HCT116 (cell line): Measurements from ENCODE around the gene LCN10. TPM values are rescaled to one million over a fixed set of nuclear protein-coding genes. Genes with fewer than 3 reads are reported as not detected.

Experiments
- ATAC-seq: fragments of 200-7000 bp; cut with Tn5 transposase; 2 replicates; pipeline ENCODE4 v1.9.1; 2020; ENCODE audit warnings: mild to moderate bottlenecking, moderate library complexity
- BruUV-seq: library from RNA; stranded (reverse); fragments of 400-500 nt; replicated peaks from 2 replicates; lab custom pipeline; 2021; lab: Mats Ljungman, UMichigan
- CTCF ChIA-PET: fragments of 300-600 bp; sonication (Branson Sonifier 250); formaldehyde crosslinking; loops from one replicate; lab custom pipeline; 2021; ENCODE audit warnings: antibody characterized with exemption; lab: Charles Lee
- POLR2A ChIA-PET: fragments of 300-600, 350-600 bp; sonication (Branson Sonifier 250); formaldehyde crosslinking; loops from one replicate; lab custom pipeline; 2021; ENCODE audit warnings: antibody characterized with exemption; lab: Charles Lee
- RAD21 ChIA-PET, 2 experiments: fragments of 300-600 bp; sonication (Branson Sonifier 250); formaldehyde crosslinking; loops; one replicate each; lab custom pipeline; 2023; ENCODE audit warnings: low total read pairs in 2 of 2; ENCODE audit not compliant: uncharacterized antibody in 2 of 2, unreplicated experiment in 2 of 2, low non-redundant PET in 1 of 2; lab: Charles Lee
- DNase-seq: peaks from one replicate; pipeline ENCODE4 v3.0.0-alpha.2; 2010; ENCODE audit warnings: low read depth, low spot score
- H2AFZ ChIP-seq: fragments of 200-600 bp; shearing (Covaris generic), sonication (generic); 2 replicates; pipeline ENCODE4 v1.6.1; 2017; ENCODE audit warnings: low read depth, mixed run types, mixed read lengths, antibody characterized with exemption, low read length; ENCODE audit not compliant: poor library complexity, severe bottlenecking
- H3K27ac ChIP-seq: 2 replicates; pipeline ENCODE4 v1.5.1; 2012; ENCODE audit warnings: low read depth, low read length
- H3K27me3 ChIP-seq: fragments of 200-600 bp; sonication (generic); 2 replicates; pipeline ENCODE4 v1.6.1; 2016; ENCODE audit warnings: mixed run types, low read length, mixed read lengths; ENCODE audit not compliant: insufficient read depth
- H3K36me3 ChIP-seq, 2 experiments: fragments of 200-500 bp in 1 of 2; fragments of 200-600 bp in 1 of 2; sonication (Bioruptor generic) in 1 of 2; sonication (generic) in 1 of 2; 2 replicates each; pipeline versions ENCODE4 v1.5.1 to v1.6.1; 2014 to 2016; ENCODE audit warnings: low read length in 2 of 2, inconsistent platforms in 1 of 2, mixed read lengths in 1 of 2, mixed run types in 1 of 2; ENCODE audit not compliant: insufficient read depth in 2 of 2, control insufficient read depth in 1 of 2
- H3K4me1 ChIP-seq, 2 experiments: fragments of 200-600 bp in 1 of 2; sonication (generic) in 1 of 2; 2 replicates each; pipeline versions ENCODE4 v1.5.1 to v1.6.1; 2012 to 2017; ENCODE audit warnings: low read length in 2 of 2, inconsistent platforms in 1 of 2, mild to moderate bottlenecking in 1 of 2, mixed read lengths in 1 of 2, mixed run types in 1 of 2, moderate library complexity in 1 of 2; ENCODE audit not compliant: insufficient read depth in 2 of 2, control insufficient read depth in 1 of 2
- H3K4me2 ChIP-seq: fragments of 200-600 bp; sonication (generic); 2 replicates; pipeline ENCODE4 v1.6.1; 2017; ENCODE audit warnings: mixed run types, low read length, mixed read lengths
- H3K4me3 ChIP-seq, 2 experiments: fragments of 200-600 bp in 1 of 2; sonication (generic) in 1 of 2; replicated peaks in 1 of 2; 2 replicates each; pipeline ENCODE4 v1.5.1; 2011 to 2016; ENCODE audit warnings: low read length in 2 of 2, control low read depth in 1 of 2, low read depth in 1 of 2, mild to moderate bottlenecking in 1 of 2, mixed read lengths in 1 of 2, mixed run types in 1 of 2
- H3K79me2 ChIP-seq: fragments of 200-600 bp; sonication (generic); 2 replicates; pipeline ENCODE4 v1.6.1; 2017; ENCODE audit warnings: mild to moderate bottlenecking, mixed run types, low read length, moderate library complexity, mixed read lengths; ENCODE audit not compliant: insufficient read depth
- H3K9ac ChIP-seq: fragments of 200-600 bp; sonication (generic); 2 replicates; pipeline ENCODE4 v1.6.1; 2016; ENCODE audit warnings: low read length, mixed read lengths
- H3K9me2 ChIP-seq: fragments of 200-600 bp; sonication (generic), shearing (Covaris generic); 2 replicates; pipeline ENCODE4 v1.6.1; 2017; ENCODE audit warnings: mixed run types, mild to moderate bottlenecking, moderate library complexity; ENCODE audit not compliant: insufficient read depth
- H3K9me3 ChIP-seq, 2 experiments: fragments of 200-500 bp in 1 of 2; fragments of 200-600 bp in 1 of 2; sonication (Bioruptor generic) in 1 of 2; sonication (generic) in 1 of 2; 2 replicates each; pipeline ENCODE4 v1.6.1; 2014 to 2017; ENCODE audit warnings: low read length in 2 of 2, mixed read lengths in 2 of 2, inconsistent platforms in 1 of 2, low read depth in 1 of 2, mild to moderate bottlenecking in 1 of 2, mixed run types in 1 of 2, moderate library complexity in 1 of 2; ENCODE audit not compliant: control insufficient read depth in 1 of 2, insufficient read depth in 1 of 2
- H4K20me1 ChIP-seq: fragments of 200-600 bp; sonication (generic), shearing (Covaris generic); 2 replicates; pipeline ENCODE4 v1.6.1; 2017; ENCODE audit warnings: mixed run types, mild to moderate bottlenecking, moderate library complexity; ENCODE audit not compliant: insufficient read depth
- CBX3 ChIP-seq: IDR thresholded peaks from 2 replicates; pipeline ENCODE4 v1.6.1; 2012; ENCODE audit warnings: low read depth
- CEBPB ChIP-seq: IDR thresholded peaks from 2 replicates; pipeline ENCODE4 v1.6.1; 2012; ENCODE audit warnings: low read depth
- EGR1 ChIP-seq: IDR thresholded peaks from 2 replicates; pipeline ENCODE4 v1.6.1; 2012; ENCODE audit warnings: low read depth
- EZH2 ChIP-seq: fragments of 200-600 bp; sonication (generic); IDR thresholded peaks from 2 replicates; pipeline ENCODE4 v1.6.1; 2017; ENCODE audit warnings: antibody characterized with exemption, mixed run types
- EZH2phosphoT487 ChIP-seq: fragments of 200-600 bp; IDR thresholded peaks from 2 replicates; pipeline ENCODE4 v1.6.1; 2018; ENCODE audit warnings: antibody characterized with exemption, borderline replicate concordance
- FOSL1 ChIP-seq: IDR thresholded peaks from 2 replicates; pipeline ENCODE4 v1.6.1; 2012; ENCODE audit warnings: low read depth
- JUND ChIP-seq: IDR thresholded peaks from 2 replicates; pipeline ENCODE4 v1.6.1; 2012
- MAX ChIP-seq: IDR thresholded peaks from 2 replicates; pipeline ENCODE4 v1.6.1; 2012
- POLR2AphosphoS5 ChIP-seq: IDR thresholded peaks from 2 replicates; pipeline ENCODE4 v1.6.1; 2011; ENCODE audit warnings: mild to moderate bottlenecking, low read depth, low read length, moderate library complexity
- RAD21 ChIP-seq: IDR thresholded peaks from 2 replicates; pipeline ENCODE4 v1.6.1; 2012; ENCODE audit warnings: low read depth, mild to moderate bottlenecking
- REST ChIP-seq: IDR thresholded peaks from 2 replicates; pipeline ENCODE4 v1.6.1; 2012; ENCODE audit warnings: low read depth
- SIN3A ChIP-seq: IDR thresholded peaks from 2 replicates; pipeline ENCODE4 v1.6.1; 2012; ENCODE audit warnings: low read depth
- SP1 ChIP-seq: IDR thresholded peaks from 2 replicates; pipeline ENCODE4 v1.6.1; 2012; ENCODE audit warnings: low read depth
- SRF ChIP-seq: IDR thresholded peaks from 2 replicates; pipeline ENCODE4 v1.6.1; 2012; ENCODE audit warnings: low read depth
- TCF7L2 ChIP-seq: IDR thresholded peaks from 2 replicates; pipeline ENCODE4 v1.7.0; 2011; ENCODE audit warnings: borderline replicate concordance, inconsistent platforms; ENCODE audit not compliant: insufficient read depth, insufficient read length; ENCODE audit errors: extremely low read depth
- YY1 ChIP-seq: IDR thresholded peaks from 2 replicates; pipeline ENCODE4 v1.6.1; 2011; ENCODE audit warnings: low read length, low read depth, moderate library complexity, mild to moderate bottlenecking; ENCODE audit not compliant: insufficient replicate concordance; ENCODE audit errors: extremely low read depth
- ZFX ChIP-seq: fragments of 450-650 bp; IDR thresholded peaks from 2 replicates; pipeline ENCODE4 v1.6.1; 2017
- intact Hi-C: fragments of 100-400 bp; cut with micrococcal nuclease; formaldehyde crosslinking; loops from 2 replicates; pipeline ENCODE4 v1.10.0; 2022
- total RNA-seq: library from RNA; stranded (reverse); gene quantifications from one replicate; pipeline ENCODE4 v1.2.1, GENCODE V29; 2021; ENCODE audit not compliant: unreplicated experiment
- TF ChIP-seq, protein P1 (sequence below): IDR thresholded peaks from 2 replicates; pipeline ENCODE4 v1.6.1; 2012
- TF ChIP-seq, protein P2 (sequence below): IDR thresholded peaks from 2 replicates; pipeline ENCODE4 v1.6.1; 2011; ENCODE audit warnings: mild to moderate bottlenecking, low read length, moderate library complexity; ENCODE audit not compliant: insufficient replicate concordance; ENCODE audit errors: extremely low read depth
- TF ChIP-seq, protein P3 (sequence below), 3 experiments: fragments of 200-600 bp in 1 of 3; sonication (generic) in 1 of 3; IDR thresholded peaks in 2 of 3; conservative IDR thresholded peaks in 1 of 3; 2 replicates each; pipeline ENCODE4 v1.5.1; 2012 to 2017; ENCODE audit warnings: low read depth in 2 of 3, low read length in 2 of 3, antibody characterized with exemption in 1 of 3, borderline replicate concordance in 1 of 3, control low read depth in 1 of 3, mild to moderate bottlenecking in 1 of 3, mixed read lengths in 1 of 3, mixed run types in 1 of 3, moderate library complexity in 1 of 3; ENCODE audit not compliant: insufficient read depth in 1 of 3

Gene LCN10
- total RNA-seq, 1 experiment from 2014 or later, result not detected

DNA sequence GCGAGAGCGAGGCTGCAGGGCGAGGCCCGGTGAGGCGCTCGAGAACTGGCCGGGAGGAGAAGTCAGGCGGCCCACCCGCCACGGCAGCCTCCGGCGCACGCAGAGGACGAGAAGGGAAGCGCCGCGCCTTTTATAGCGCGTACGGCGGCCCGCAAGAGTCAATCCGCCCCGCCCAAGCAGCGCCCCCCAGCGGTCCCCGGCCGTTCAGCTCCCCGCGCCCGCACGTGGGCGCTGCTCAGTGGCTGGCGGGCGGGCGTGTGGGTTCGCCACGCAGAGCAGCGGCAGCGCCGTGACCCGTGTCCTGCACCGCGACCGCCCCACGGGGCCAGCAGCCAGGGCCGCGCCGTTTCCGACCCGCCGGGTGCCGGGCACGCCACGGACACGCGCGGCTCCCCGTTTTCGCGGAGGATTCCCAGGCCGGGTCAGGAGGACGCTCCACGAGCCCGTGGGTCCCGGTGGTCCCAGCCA is 14.6 kb downstream of the LCN10 start:
- Histone ChIP-seq H3K4me2 (peak overlapping the region; percentile 95), H3K27me3 (no peaks in the 10 kb centered on the region), H3K4me1 (peaks cover 13 to 48% of the 10 kb centered on the region in 2 experiments), H3K9ac (peak overlapping the region; percentile 95), H3K79me2 (peaks cover 58% of the 10 kb centered on the region), H4K20me1 (peaks cover 33% of the 10 kb centered on the region; the same call in 1 of the 2 replicates), H3K36me3 (peaks cover 19 to 44% of the 10 kb centered on the region in 2 experiments; a peak in 3 of 4 replicates), H3K27ac (peak overlapping the region; percentile 97), H2AFZ (no peak overlapping the region), H3K9me2 (no peaks in the 10 kb centered on the region), H3K4me3 (peak overlapping the region; percentile 93 to 100), H3K9me3 (no peaks in the 10 kb centered on the region)
- ATAC-seq (peak; percentile 47), DNase-seq (peak; percentile 60)
- POLR2A ChIA-PET, result interaction anchor here (1.0 to 1.7 kb wide), 5 partner anchors 9 to 34 kb away, joined by 3 to 10 read pairs (median 4); no protein-coding TSS in a partner anchor
- CTCF ChIA-PET, result interaction anchor here (0.6 to 1.5 kb wide), 3 partner anchors 9 to 26 kb away, joined by 3 read pairs; no protein-coding TSS in a partner anchor
- no TSS peak for BruUV-seq
- RAD21 ChIA-PET, result no interaction called here
- intact Hi-C loops, result no loop called here
- TF ChIP-seq EGR1 (no peak), TCF7L2 (peak; percentile 87), EZH2phosphoT487 (no peak), FOSL1 (no peak), SIN3A (no peak), CEBPB (no peak), MAX (no peak), CBX3 (no peak), RAD21 (no peak), YY1 (peak; percentile 86), REST (no peak), EZH2 (no peak), SP1 (no peak), SRF (no peak), JUND (no peak), ZFX (peak; percentile 74), POLR2AphosphoS5 (peak; percentile 100)
- TF ChIP-seq, protein P1, sequence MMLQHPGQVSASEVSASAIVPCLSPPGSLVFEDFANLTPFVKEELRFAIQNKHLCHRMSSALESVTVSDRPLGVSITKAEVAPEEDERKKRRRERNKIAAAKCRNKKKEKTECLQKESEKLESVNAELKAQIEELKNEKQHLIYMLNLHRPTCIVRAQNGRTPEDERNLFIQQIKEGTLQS, result no peak
- TF ChIP-seq, protein P2, sequence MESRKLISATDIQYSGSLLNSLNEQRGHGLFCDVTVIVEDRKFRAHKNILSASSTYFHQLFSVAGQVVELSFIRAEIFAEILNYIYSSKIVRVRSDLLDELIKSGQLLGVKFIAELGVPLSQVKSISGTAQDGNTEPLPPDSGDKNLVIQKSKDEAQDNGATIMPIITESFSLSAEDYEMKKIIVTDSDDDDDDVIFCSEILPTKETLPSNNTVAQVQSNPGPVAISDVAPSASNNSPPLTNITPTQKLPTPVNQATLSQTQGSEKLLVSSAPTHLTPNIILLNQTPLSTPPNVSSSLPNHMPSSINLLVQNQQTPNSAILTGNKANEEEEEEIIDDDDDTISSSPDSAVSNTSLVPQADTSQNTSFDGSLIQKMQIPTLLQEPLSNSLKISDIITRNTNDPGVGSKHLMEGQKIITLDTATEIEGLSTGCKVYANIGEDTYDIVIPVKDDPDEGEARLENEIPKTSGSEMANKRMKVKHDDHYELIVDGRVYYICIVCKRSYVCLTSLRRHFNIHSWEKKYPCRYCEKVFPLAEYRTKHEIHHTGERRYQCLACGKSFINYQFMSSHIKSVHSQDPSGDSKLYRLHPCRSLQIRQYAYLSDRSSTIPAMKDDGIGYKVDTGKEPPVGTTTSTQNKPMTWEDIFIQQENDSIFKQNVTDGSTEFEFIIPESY, result peak; percentile 90
- TF ChIP-seq, protein P3, sequence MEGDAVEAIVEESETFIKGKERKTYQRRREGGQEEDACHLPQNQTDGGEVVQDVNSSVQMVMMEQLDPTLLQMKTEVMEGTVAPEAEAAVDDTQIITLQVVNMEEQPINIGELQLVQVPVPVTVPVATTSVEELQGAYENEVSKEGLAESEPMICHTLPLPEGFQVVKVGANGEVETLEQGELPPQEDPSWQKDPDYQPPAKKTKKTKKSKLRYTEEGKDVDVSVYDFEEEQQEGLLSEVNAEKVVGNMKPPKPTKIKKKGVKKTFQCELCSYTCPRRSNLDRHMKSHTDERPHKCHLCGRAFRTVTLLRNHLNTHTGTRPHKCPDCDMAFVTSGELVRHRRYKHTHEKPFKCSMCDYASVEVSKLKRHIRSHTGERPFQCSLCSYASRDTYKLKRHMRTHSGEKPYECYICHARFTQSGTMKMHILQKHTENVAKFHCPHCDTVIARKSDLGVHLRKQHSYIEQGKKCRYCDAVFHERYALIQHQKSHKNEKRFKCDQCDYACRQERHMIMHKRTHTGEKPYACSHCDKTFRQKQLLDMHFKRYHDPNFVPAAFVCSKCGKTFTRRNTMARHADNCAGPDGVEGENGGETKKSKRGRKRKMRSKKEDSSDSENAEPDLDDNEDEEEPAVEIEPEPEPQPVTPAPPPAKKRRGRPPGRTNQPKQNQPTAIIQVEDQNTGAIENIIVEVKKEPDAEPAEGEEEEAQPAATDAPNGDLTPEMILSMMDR (IDR thresholded peaks at IDR 0.05 in 2 of 3, conservative IDR thresholded peaks at IDR 0.05 in 1 of 3; ENCODE audit: borderline replicate concordance in 1 of 3, insufficient read depth in 1 of 3, low read depth in 2 of 3, low read length in 2 of 3), result peak in 2 of 3 experiments; percentile 71 to 85; a peak in 4 of 6 replicates
